Activated CD4-positive, CD25-positive, alpha-beta regulatory T cell treated with anti-CD3 and anti-CD28 coated beads, Interleukin-2, amount 50 U/mL, for 16 hours (primary cell): ENCODE data around the gene ARHGEF4.
"Not testable (repeated sequence)": the region's sequence is repeated elsewhere in the genome, so short reads cannot be mapped to it uniquely, and the experiment has no call there.

Source experiments
- DNase-seq: peaks from one replicate; pipeline ENCODE4 v3.0.0-alpha.2; 2020; ENCODE audit warnings: low read depth, low spot score

Gene ARHGEF4

DNA sequence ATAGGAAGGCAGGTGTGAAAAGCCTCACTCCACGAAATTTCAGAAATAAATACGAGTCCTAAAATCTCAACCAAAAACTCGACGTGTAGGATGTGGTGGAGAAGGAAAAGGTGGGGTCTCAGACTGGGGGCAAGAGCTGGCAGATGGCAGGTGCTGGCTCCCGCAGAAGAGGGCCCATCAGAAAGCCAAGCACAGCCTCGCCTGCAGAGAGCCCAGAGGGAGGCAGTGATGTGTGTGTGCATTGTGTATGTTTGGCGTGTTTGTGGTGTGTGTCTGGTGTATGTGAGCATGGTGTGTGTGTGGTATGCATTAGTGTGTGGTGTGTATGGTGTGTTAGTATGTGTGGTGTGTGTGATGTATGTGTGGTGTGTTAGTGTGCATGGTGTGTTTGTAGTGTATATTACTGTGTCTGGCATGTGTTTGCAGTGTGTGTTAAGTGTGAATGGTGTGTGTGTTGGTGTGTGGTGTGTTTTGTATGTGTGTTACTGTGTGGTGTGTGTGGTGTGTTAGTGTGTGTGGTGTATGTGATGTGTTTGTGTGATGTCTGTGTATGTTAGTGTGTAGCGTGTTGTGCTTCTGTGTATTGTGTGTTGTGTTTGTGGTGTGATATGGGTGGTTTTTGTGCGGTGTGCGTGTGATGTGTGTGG is 140.0 kb downstream of the ARHGEF4 start:
- DNase-seq: no peak

DNA sequence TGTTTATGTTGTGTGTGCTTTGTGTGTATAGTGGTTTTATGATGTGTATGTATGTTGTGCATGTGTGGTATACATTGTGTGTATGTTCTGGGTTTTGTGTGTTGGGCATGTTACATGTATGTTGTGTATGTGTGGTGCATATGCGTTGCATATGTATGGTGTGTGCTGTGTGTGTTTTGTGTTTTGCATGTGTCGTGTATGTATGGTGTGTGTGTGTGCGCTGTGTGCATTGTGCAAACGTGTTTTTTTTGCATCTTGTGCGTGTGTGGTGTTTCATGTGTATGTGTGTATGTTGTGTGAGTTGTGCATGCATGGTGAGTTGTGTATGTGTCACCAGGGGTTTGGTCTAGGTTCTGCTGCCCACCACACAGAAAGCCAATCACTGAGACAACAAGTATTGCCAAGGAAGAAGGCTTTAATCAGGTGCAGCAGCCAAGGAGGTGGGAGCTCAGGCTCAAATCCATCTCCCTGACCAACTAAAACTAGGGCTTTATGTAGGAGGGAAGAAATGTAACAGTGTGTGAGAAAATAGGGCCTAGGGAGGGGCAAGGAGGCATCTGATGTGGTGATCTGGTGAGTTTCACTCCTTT is 140.8 kb downstream of the ARHGEF4 start:
- no peak for DNase-seq

DNA sequence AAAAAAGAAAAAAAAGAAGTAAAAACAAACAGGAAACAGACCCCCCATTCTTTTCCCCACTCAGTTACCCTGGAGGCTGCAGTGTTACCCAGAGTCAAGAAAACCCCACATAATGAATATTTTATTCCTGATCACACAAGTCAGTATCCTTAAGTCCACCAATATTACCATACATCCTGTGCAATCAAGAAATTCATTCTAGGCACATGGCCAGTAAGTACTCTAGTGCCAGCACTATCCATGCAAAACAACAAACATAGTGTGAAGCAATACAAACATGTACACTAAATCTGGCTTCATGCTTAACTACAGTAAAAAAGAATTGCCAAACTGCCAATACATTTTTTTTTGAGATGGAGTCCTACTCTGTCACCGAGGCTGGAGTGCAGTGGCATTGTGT is 145.0 kb downstream of the ARHGEF4 start:
- DNase-seq: no peak

DNA sequence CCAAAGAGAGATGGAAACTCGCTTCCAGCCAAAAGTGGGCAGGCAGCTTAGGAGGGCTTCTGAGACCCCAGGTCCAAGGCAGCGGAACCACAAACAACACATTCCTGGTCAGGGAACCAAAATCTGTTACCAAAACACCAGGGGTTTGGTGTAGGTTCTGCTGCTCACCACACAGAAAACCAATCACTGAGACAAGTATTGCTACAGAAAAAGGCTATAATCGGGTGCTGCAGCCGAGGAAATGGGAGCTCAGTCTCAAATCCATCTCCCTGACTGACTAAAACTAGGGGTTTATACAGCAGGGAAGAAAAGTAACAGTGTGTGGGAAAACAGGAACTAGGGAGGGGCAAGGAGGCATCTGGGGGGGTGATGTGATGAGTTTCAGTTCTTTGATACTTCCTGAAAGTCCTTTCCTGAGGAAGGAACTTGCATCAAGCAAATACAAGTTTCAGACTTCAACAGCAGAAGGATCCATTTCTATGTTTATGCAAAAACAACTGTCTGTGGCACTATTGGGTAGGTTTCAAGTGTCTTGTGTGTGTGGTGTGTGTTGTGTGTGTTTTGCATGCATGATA is 148.6 kb downstream of the ARHGEF4 start:
- no peak for DNase-seq

DNA sequence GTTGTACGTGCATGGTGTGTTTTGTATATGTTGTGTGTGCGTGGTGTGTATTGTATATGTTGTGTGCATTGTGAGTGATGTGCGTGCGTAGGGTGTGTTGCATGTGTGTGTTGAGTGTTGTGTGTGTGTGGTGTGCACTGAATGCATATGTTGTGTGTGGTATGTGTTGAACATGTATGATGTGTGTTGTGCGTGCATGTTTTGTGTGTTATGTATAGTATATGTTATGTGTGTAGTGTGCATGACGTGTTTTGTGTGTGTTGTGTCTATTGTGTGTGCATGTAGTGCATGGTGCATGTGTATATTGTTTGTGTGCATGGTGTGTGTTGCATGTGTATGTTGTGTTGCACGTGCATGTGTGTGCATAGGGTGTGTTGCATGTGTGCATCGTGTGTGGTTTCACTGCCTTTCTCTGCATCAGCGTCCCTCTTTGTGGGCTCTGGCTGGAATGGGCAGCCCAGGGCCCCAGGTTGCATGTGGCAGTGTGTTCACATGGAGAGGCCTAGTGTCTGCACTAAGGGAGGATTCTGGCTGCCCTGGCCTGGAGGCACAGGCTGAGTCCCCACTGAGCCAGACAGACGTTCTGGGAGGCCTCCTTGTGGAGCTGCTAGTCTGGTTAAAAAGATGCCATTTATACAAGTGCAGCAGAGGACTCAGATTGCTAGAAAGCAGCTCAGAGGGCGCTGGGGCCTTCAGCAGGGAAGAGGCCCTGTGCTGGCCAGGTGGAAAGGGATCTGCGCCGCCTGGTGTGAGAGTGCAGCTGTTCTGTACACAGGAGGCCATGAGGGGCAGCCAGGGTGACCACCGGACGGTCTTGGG is 149.3 kb downstream of the ARHGEF4 start:
- no peak for DNase-seq

DNA sequence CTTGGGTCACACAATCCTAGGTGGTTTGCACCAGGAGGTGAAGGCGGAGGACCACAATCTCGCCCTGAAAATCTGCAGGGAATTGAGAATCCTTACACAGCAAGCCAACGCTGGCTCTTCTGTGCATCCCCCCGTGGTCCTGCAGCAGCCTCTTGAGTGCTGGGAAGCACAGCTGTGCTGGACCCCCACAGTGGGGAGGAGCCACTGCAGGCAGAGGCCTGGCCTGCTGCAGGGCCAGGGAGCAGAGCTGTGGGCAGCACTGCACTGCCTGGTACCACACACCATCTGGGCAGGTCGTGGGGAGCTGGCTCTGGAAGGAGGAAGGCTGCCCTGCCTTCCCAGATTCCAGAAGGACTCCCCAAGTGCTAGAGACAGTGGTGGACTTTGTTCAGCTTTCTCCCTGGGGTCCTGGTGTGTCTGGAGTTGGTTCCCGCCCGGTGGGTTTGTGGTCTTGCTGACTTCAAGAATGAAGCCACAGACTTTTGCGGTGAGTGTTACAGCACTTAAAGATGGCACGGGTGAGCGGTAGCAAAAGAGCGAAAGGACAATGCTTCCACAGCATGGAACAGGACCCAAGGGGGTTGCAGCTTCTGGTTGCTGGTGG is 150.3 kb downstream of the ARHGEF4 start:
- DNase-seq: no peak

- no peak for DNase-seq
These were observed 151.1 kb downstream of the ARHGEF4 start for GRCh38 chr2:130987519-130988425.

- DNase-seq: not testable (repeated sequence)
These were observed 154.7 kb downstream of the ARHGEF4 start for GRCh38 chr2:130991446-130991845.

DNA sequence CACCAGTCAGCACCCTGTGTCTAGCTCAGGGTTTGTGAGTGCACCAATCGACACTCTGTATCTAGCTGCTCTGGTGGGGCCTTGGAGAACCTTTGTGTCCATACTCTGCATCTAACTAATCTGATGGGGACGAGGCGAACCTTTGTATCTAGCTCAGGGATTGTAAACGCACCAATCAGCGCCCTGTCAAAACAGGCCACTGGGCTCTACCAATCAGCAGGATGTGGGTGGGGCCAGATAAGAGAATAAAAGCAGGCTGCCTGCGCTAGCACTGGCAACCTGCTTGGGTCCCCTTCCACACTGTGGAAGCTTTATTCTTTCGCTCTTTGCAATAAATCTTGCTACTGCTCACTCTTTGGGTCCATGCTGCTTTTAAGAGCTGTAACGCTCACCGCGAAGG is 155.3 kb downstream of the ARHGEF4 start:
- DNase-seq: not testable (repeated sequence)

DNA sequence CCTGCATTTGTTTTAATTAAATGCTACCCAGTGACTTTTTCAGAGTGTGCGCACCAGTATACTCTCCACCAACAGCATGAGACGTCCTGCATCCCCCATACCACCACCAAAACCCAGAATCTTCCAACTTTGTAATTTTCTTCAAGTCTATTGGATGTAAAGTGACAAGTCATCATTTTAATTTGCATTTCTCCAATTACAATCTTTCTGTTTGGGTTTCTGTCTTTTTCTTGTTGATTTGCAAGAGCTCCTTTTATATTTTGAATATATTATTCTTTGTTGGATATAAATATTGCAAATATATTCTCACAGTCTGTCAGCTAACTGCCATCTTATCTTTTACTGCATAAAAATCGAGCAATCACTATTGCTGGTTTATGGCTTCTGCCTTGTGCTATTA is 160.0 kb downstream of the ARHGEF4 start:
- no peak for DNase-seq

DNA sequence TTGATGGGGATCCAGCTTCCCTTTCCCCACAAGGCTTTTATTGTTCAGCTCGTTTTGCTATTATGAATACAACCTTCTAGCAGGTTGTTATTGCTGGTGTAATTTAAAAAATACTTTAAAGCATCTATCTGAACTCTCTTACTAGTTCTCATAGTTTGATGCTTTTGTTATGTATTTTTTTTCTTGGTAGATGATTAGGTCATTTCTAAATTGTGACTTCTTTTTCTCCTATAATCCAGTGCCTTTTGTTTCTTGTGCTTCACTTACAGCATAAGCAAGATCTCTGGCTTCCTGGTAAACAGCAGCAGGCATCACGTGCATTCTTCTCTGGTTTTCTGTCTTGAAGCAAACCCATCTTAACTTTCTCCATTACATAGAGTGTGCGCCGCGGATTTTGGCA is 160.5 kb downstream of the ARHGEF4 start:
- no peak for DNase-seq

GRCh38 chr2:130998561-130998960 is 161.8 kb downstream of the ARHGEF4 start:
- DNase-seq: no peak

- no peak for DNase-seq
These were observed 167.9 kb downstream of the ARHGEF4 start for GRCh38 chr2:131004446-131005209.

DNA sequence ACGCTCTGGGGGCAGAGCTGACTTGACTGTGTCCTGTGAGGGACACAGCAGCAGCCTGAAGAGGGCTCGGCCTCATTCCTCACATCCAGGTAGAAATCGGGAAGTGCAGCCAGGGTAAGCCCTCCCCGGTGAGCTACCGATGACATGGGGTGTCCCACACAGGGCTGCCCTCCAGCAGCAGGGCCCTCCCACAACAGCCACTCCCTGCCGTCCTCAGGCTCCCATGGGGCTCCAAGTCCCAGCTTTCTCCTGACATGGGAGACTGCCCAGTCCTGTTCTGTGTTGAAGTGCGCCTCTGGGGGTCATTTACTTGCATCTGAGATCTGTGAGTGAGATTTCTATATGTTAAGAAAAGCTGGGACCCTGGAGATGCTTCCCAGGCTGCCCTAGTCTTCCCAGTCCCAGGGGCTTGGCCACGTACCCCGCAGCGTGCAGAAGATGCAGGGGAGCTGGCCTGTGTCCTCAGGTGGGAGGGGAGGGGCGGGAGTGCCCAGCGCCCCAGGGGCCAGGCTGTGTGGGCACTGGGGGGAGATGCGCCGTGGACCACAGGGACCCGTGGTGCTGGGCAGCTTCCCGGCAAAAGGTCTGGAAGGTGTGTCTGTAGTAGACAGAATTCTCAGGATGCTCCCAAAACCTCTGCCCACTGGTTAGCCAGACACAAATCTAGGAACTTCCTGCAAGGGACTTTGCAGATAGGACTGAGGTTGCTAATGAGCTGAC is 168.7 kb downstream of the ARHGEF4 start:
- DNase-seq: no peak

GRCh38 chr2:131006561-131006960 is 169.8 kb downstream of the ARHGEF4 start:
- no peak for DNase-seq

DNA sequence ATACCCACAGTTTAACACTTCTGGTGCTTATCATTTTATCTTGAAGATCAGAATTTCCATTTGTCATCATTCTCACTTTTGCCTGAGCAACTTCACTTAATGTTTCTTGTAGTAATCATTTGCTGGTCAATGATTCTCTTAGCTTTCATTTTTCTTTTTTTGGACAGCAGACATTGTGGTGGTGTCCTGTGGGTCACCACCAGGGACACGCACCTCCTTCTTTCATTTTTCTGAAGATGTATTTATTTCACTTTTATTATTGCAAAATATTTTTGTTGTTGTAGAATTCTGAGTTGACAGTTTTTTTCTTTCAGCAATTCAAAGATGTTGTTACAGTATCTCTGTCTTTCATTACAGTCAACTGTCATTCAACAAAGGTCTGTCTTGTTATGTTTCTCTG is 172.3 kb downstream of the ARHGEF4 start:
- DNase-seq: no peak

DNA sequence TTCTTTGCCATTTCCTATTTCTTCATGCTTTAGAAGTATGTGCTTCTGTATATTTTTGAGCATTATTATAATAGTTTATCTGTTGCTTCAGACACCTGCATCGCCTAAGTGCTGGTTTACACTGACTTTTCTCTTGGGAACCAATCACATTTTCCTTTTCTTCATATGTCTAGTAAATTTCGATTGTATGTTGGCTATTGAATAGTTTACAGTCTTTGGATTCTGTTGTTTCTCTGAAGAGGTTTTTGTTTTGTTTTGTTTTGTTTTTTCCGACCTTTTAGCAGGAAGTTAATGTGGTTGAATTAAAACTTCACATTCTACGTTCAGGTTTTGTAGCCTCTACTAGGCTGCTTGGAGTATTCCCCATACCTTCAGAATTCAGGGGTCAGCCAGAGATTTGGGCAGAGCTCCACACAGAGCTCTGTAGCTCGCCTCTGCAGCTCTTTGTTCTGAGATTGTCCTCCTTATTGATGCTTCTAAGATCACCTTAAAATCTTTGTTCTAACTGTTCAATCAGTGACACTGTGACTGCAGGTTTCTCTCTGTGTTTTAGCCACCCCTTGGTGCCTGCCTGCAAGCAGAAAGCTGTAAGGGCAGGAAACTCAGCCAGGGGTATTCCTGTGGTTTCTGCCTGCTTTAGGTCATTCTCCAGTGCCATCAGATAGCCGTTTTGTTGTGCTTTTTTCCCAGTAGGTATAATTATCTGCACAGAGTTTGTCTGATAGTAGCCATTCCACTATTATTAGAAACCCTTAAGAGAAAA is 173.2 kb downstream of the ARHGEF4 start:
- no peak for DNase-seq

GRCh38 chr2:131010566-131010965 is 173.9 kb downstream of the ARHGEF4 start:
- no peak for DNase-seq

DNA sequence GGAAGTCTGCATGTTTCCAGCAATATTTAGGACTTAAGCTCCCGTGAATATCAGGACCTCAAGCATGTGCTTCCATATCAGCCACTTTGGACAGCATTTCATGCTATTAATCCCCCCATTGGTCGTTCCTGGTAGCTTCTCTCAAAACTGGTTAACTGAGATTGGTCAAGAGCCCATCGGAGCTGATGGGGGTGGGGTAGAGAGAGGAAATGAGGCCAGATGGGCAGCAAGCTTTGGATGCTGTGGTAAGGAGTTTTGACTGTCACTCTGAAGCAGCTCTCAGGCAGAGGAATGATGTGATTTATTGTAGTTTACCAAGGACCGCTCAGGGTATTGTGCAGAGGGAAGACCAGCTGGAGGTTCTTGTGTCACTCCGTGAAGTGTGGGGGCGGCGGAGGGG is 174.8 kb downstream of the ARHGEF4 start:
- no peak for DNase-seq
